NCI-H446 treated with DMSO at 0.1 percent for 48 hours (cell line): ENCODE data around the gene C19orf25.

Experiments
- DNase-seq: peaks from one replicate; lab custom pipeline; 2025; lab: John Stamatoyannopoulos, UW

The C19orf25 gene

GRCh38 chr19:1466461-1467214, 12.4 kb downstream of the C19orf25 start:
- DNase-seq: no peak

GRCh38 chr19:1466018-1466460, 13.0 kb downstream of the C19orf25 start:
- no peak for DNase-seq

- DNase-seq: no peak
These were observed 13.6 kb downstream of the C19orf25 start for GRCh38 chr19:1465191-1466016.

GRCh38 chr19:1461862-1462261, 17.2 kb downstream of the C19orf25 start:
- no peak for DNase-seq

GRCh38 chr19:1460033-1460995, 18.7 kb downstream of the C19orf25 start:
- DNase-seq: no peak

GRCh38 chr19:1459479-1459878, 19.5 kb downstream of the C19orf25 start:
- no peak for DNase-seq

- no peak for DNase-seq
These were observed 21.1 kb downstream of the C19orf25 start for GRCh38 chr19:1457892-1458291.

GRCh38 chr19:1457031-1457739, 21.8 kb downstream of the C19orf25 start:
- no peak for DNase-seq

GRCh38 chr19:1456121-1456900, 22.7 kb downstream of the C19orf25 start:
- DNase-seq: no peak

- DNase-seq: peak; percentile 21
These were observed 23.5 kb downstream of the C19orf25 start for GRCh38 chr19:1455336-1456120.

GRCh38 chr19:1455002-1455335, 24.0 kb downstream of the C19orf25 start:
- no peak for DNase-seq

- DNase-seq: peak; percentile 38
These were observed 25.3 kb downstream of the C19orf25 start for GRCh38 chr19:1453525-1454364.

- DNase-seq: no peak
These were observed 26.1 kb downstream of the C19orf25 start for GRCh38 chr19:1452802-1453524.

- no peak for DNase-seq
These were observed 26.9 kb downstream of the C19orf25 start for GRCh38 chr19:1451916-1452801.

- no peak for DNase-seq
These were observed 28.0 kb downstream of the C19orf25 start for GRCh38 chr19:1450735-1451731.
